Left lung (tissue), 10 donors: Measurements from ENCODE around the gene CLDN19. TPM values are rescaled to one million over a fixed set of nuclear protein-coding genes. Genes with fewer than 3 reads are reported as not detected.

Source experiments
- ATAC-seq: fragments of 200-7000 bp; cut with Tn5 transposase; one replicate; pipeline ENCODE4 v1.9.1; 2020; ENCODE audit warnings: moderate library complexity
- DNase-seq, 4 donors: peaks; one replicate each; pipeline ENCODE4 v3.0.0-alpha.2; 2013 to 2020
- H3K27ac ChIP-seq, 2 donors: fragments of 200-600 bp; sonication (generic) in 1 of 2; one replicate each; pipeline versions ENCODE4 v1.5.0 to v1.8.0; 2020 to 2021
- H3K27me3 ChIP-seq, 2 donors: fragments of 200-600 bp; sonication (generic) in 1 of 2; one replicate each; pipeline versions ENCODE4 v1.5.0 to v1.8.0; 2020 to 2021
- H3K36me3 ChIP-seq, 2 donors: fragments of 200-600 bp; sonication (generic) in 1 of 2; one replicate each; pipeline versions ENCODE4 v1.5.0 to v1.8.0; 2020 to 2021
- H3K4me1 ChIP-seq, 2 donors: fragments of 200-600 bp; one replicate each; pipeline ENCODE4 v1.8.0; 2021
- H3K4me3 ChIP-seq, 2 donors: fragments of 200-600 bp; sonication (generic) in 1 of 2; one replicate each; pipeline versions ENCODE4 v1.5.0 to v1.8.0; 2020 to 2021; ENCODE audit warnings: mild to moderate bottlenecking in 1 of 2
- H3K9me3 ChIP-seq, 2 donors: fragments of 200-600 bp; sonication (generic) in 1 of 2; one replicate each; pipeline versions ENCODE4 v1.5.0 to v1.8.0; 2020 to 2021
- CTCF ChIP-seq, 2 donors: fragments of 200-600 bp; sonication (generic) in 1 of 2; IDR thresholded peaks; one replicate each; pipeline versions ENCODE4 v1.5.0 to v1.8.0; 2021; ENCODE audit warnings: antibody characterized with exemption in 2 of 2
- intact Hi-C, 2 donors: fragments of 100-400 bp; cut with DNase I; formaldehyde crosslinking; loops; one replicate each; pipeline versions ENCODE4 v1.11.2 to v1.14.2; 2022
- polyA plus RNA-seq, 6 donors: library from polyadenylated mRNA; unstranded; fragments of 120-200 nt; gene quantifications; one replicate each; pipeline ENCODE4 v1.2.1, GENCODE V29; 2013; ENCODE audit not compliant: insufficient read length in 6 of 6
- total RNA-seq, 2 donors: library from RNA; stranded (reverse); fragmentation: NEBNext Ultra II Directional; extraction: Animal tissue kit (Norgen Biotek cat#: 25700); gene quantifications; one replicate each; pipeline ENCODE4 v1.2.1, GENCODE V29; 2021
- donor health status: DM: no; HTN: yes; CAD: no.
- donor health status: DM: no; HTN: no; CAD: no.

CLDN19 gene
- total and polyA plus RNA-seq, 8 donors = 16.5 to 24.1 (median 21.0) TPM; not detected in 2

GRCh38 chr1:42691157-42691498 is 48.9 kb downstream of the CLDN19 start:
- Histone ChIP-seq H3K27me3 (no peaks in the 10 kb centered on the region), H3K4me1 (peaks cover 29 to 80% of the 10 kb centered on the region in 2 donors), H3K4me3 (no peak overlapping the region), H3K36me3 (peaks cover 0 to 23% of the 10 kb centered on the region in 2 donors), H3K27ac (no peak overlapping the region), H3K9me3 (no peaks in the 10 kb centered on the region)
- no peak for TF ChIP-seq CTCF (IDR thresholded peaks at IDR 0.05)
- intact Hi-C loops = no loop called here
- ATAC-seq (no peak), DNase-seq (no peak)

- H3K9me3 ChIP-seq = no peaks in the 10 kb centered on the region
- peaks cover 0 to 18% of the 10 kb centered on the region in 2 donors for H3K36me3 ChIP-seq
- intact Hi-C loops = no loop called here
- ATAC-seq (peak; percentile 13), DNase-seq (no peak)
- H3K4me1 ChIP-seq = peaks cover 35 to 85% of the 10 kb centered on the region in 2 donors
- no peaks in the 10 kb centered on the region for H3K27me3 ChIP-seq
- TF ChIP-seq CTCF (IDR thresholded peaks at IDR 0.05) = no peak
- no peak overlapping the region for H3K4me3 ChIP-seq
- H3K27ac ChIP-seq = no peak overlapping the region
These were observed 49.4 kb downstream of the CLDN19 start for GRCh38 chr1:42690477-42691156.

DNA sequence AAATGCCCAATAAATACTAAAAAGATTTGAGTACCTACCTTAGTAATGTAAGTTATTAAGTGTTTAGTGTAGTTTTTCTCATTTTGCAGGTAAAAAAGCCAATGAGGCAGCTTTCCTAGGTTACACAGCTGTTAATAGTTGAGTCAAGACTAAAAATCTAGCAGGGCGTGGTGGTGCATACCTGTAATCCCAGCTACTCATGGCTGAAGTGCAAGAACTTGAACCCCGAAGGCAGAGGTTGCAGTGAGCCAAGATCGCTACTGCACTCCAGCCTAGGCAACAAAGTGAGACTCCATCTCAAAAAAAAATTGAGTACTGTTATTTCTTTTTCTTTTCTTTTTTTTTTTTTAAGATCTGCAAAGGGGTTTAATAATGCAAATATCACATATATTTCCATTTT is 50.1 kb downstream of the CLDN19 start:
- intact Hi-C loops = no loop called here
- peaks cover 0 to 11% of the 10 kb centered on the region in 2 donors for H3K36me3 ChIP-seq
- TF ChIP-seq CTCF (IDR thresholded peaks at IDR 0.05) = no peak
- no peak overlapping the region for H3K4me3 ChIP-seq
- DNase-seq = no peak
- H3K27me3 ChIP-seq = no peaks in the 10 kb centered on the region
- ATAC-seq = peak; percentile 28
- peaks cover 40 to 92% of the 10 kb centered on the region in 2 donors for H3K4me1 ChIP-seq
- no peak overlapping the region for H3K27ac ChIP-seq
- no peaks in the 10 kb centered on the region for H3K9me3 ChIP-seq

DNA sequence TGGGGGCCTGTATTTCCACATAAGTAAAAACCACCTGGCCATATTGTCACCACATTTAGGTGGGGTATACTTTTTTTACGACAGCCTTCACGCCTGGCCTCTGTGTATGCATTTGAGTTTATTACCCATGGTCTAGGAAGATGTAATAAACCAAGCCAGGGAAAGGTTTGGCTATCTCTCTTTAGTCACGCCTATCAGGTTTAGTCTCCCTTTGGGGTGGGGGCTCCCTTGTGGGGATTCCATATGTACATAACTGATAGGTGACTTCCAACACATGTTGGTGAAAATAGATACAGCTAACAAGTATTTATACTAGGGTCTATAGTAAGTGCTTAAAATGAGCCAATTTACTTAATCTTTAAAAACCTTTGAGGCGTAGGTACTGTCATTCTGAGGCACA is 53.6 kb downstream of the CLDN19 start:
- Histone ChIP-seq H3K36me3 (peaks cover 0 to 5% of the 10 kb centered on the region in 2 donors), H3K27ac (no peak overlapping the region), H3K4me1 (peaks cover 35 to 83% of the 10 kb centered on the region in 2 donors), H3K4me3 (no peak overlapping the region), H3K9me3 (no peaks in the 10 kb centered on the region), H3K27me3 (no peaks in the 10 kb centered on the region)
- intact Hi-C loops = no loop called here
- no peak for TF ChIP-seq CTCF (IDR thresholded peaks at IDR 0.05)
- no peak for ATAC-seq
- no peak for DNase-seq

GRCh38 chr1:42684139-42684538 is 55.9 kb downstream of the CLDN19 start:
- peaks cover 0 to 5% of the 10 kb centered on the region in 2 donors for H3K36me3 ChIP-seq
- no peak for TF ChIP-seq CTCF (IDR thresholded peaks at IDR 0.05)
- H3K27me3 ChIP-seq = no peaks in the 10 kb centered on the region
- ATAC-seq = no peak
- intact Hi-C loops = no loop called here
- DNase-seq = no peak
- peaks cover 44 to 71% of the 10 kb centered on the region in 2 donors for H3K4me1 ChIP-seq
- no peak overlapping the region for H3K27ac ChIP-seq
- peak overlapping the region; percentile 71 to 78 for H3K4me3 ChIP-seq
- no peaks in the 10 kb centered on the region for H3K9me3 ChIP-seq

Other genes with a start within 250 kb of the CLDN19 start
- 10 to 100 TPM; 26.6 to 30.5 TPM for gene PPIH, start 81.8 kb downstream of the CLDN19 start, total RNA-seq
- 10 to 100 TPM; 52.4 to 65.2 (median 59.0) TPM for gene PPIH, start 81.8 kb downstream of the CLDN19 start, polyA plus RNA-seq
- 100 to 1,000 TPM; 552 to 685 TPM for gene YBX1, start 57.8 kb downstream of the CLDN19 start, total RNA-seq
- 100 to 1,000 TPM; 461 to 581 (median 540) TPM for gene YBX1, start 57.8 kb downstream of the CLDN19 start, polyA plus RNA-seq
- 10 to 100 TPM; 47.4 to 76.1 TPM for gene P3H1, start 26.8 kb upstream of the CLDN19 start, total RNA-seq
- gene P3H1, start 26.8 kb upstream of the CLDN19 start, polyA plus RNA-seq = 100 to 1,000 TPM in 1 of 6 donors, 10 to 100 TPM in 5; 82.1 to 101 (median 89.9) TPM
- gene C1orf50, start 27.0 kb upstream of the CLDN19 start, total RNA-seq = 1 to 10 TPM; 4.3 to 6.9 TPM
- 10 to 100 TPM in 4 of 6 donors, 1 to 10 TPM in 2; 8.6 to 15.0 (median 14.4) TPM for gene C1orf50, start 27.0 kb upstream of the CLDN19 start, polyA plus RNA-seq
- gene TMEM269, start 44.8 kb upstream of the CLDN19 start, total RNA-seq = under 1 TPM in 1 of 2 donors, not detected in 1; 0.17 TPM
- 1 to 10 TPM in 5 of 6 donors, under 1 TPM in 1; 0.89 to 1.6 (median 1.4) TPM for gene TMEM269, start 44.8 kb upstream of the CLDN19 start, polyA plus RNA-seq
- gene ERMAP, start 76.9 kb upstream of the CLDN19 start, total RNA-seq = 10 to 100 TPM; 13.8 to 14.4 TPM
- gene ERMAP, start 76.9 kb upstream of the CLDN19 start, polyA plus RNA-seq = 10 to 100 TPM; 26.9 to 31.6 (median 30.1) TPM
- gene SVBP, start 77.2 kb upstream of the CLDN19 start, total RNA-seq = 10 to 100 TPM; 15.7 to 16.4 TPM
- 10 to 100 TPM; 65.3 to 72.2 (median 68.7) TPM for gene SVBP, start 77.2 kb upstream of the CLDN19 start, polyA plus RNA-seq
- 10 to 100 TPM in 1 of 2 donors, 1 to 10 TPM in 1; 9.9 to 10.3 TPM for gene ZNF691, start 106.4 kb upstream of the CLDN19 start, total RNA-seq
- gene ZNF691, start 106.4 kb upstream of the CLDN19 start, polyA plus RNA-seq = 10 to 100 TPM; 17.0 to 22.2 (median 17.9) TPM
- gene SLC2A1, start 218.6 kb upstream of the CLDN19 start, total RNA-seq = 10 to 100 TPM; 10.5 to 12.1 TPM
- 100 to 1,000 TPM in 1 of 6 donors, 10 to 100 TPM in 5; 40.3 to 109 (median 59.3) TPM for gene SLC2A1, start 218.6 kb upstream of the CLDN19 start, polyA plus RNA-seq